Thyroid gland (tissue), 4 donors: Measurements from ENCODE around the gene WNT7B.

Experiments
- POLR2A ChIP-seq, 2 donors: fragments of 450-650 bp; IDR thresholded peaks; one replicate each; pipeline ENCODE4 v1.6.1; 2017; ENCODE audit warnings: antibody characterized with exemption in 2 of 2, mild to moderate bottlenecking in 2 of 2, moderate library complexity in 1 of 2
- TF ChIP-seq, protein P1 (sequence below), 6 experiments: fragments of 200-600 bp in 3 of 6; fragments of 450-650 bp in 3 of 6; sonication (generic) in 3 of 6; IDR thresholded peaks; one replicate each; pipeline ENCODE4 v1.5.1; 2016 to 2019; ENCODE audit warnings: antibody characterized with exemption in 6 of 6, mild to moderate bottlenecking in 2 of 6, inconsistent platforms in 1 of 6, moderate library complexity in 1 of 6

DNA sequence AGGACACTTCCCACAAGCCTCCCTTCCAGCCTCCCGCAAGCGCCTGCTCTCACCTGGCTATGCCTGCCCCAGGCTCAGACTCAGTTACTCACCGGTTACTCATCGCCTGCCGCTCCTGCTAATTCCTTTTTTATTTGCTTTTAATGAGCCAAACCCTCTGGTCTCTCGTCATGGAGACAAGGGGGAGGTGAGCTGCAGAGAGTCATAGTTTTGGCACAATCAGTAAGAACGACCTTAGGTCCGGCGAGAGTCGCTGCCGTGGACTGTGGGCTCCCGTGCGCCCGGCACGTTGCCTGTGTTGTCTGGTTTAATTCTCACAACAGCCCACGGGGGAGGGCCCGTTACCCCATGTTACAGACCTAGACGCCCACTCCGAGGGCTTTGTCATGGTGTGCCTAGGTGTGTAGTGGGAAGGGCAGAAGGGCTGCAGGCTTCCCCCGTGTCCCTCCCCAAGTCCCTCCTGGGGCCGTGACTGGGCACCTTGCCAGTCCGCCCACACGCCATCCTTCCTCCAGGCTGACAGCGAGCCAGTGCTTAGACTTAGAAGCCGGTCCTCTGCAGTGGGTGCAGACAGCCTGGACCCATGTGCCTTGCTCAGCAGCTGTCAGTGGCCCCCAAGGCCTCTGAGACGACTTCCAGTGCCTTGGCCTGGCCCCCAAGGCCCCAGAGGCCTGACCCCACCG, 42.2 kb downstream of the WNT7B start:
- TF ChIP-seq, protein P1, sequence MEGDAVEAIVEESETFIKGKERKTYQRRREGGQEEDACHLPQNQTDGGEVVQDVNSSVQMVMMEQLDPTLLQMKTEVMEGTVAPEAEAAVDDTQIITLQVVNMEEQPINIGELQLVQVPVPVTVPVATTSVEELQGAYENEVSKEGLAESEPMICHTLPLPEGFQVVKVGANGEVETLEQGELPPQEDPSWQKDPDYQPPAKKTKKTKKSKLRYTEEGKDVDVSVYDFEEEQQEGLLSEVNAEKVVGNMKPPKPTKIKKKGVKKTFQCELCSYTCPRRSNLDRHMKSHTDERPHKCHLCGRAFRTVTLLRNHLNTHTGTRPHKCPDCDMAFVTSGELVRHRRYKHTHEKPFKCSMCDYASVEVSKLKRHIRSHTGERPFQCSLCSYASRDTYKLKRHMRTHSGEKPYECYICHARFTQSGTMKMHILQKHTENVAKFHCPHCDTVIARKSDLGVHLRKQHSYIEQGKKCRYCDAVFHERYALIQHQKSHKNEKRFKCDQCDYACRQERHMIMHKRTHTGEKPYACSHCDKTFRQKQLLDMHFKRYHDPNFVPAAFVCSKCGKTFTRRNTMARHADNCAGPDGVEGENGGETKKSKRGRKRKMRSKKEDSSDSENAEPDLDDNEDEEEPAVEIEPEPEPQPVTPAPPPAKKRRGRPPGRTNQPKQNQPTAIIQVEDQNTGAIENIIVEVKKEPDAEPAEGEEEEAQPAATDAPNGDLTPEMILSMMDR (IDR thresholded peaks at IDR 0.05), result no peak
- no peak for TF ChIP-seq POLR2A (IDR thresholded peaks at IDR 0.05)
